Prostate gland (tissue), 2 donors: ENCODE data around the gene MET.

Experiments used
- POLR2A ChIP-seq: fragments of 450-650 bp; IDR thresholded peaks from one replicate; pipeline ENCODE4 v1.6.1; 2016; ENCODE audit warnings: antibody characterized with exemption, mild to moderate bottlenecking
- POLR2AphosphoS5 ChIP-seq: sonication (generic); formaldehyde crosslinking; IDR thresholded peaks from one replicate; pipeline ENCODE4 v1.6.1; 2017; ENCODE audit warnings: antibody characterized with exemption
- TF ChIP-seq, protein P1 (sequence below), 4 experiments: fragments of 200-600 bp in 2 of 4; fragments of 450-650 bp in 2 of 4; sonication (generic) in 2 of 4; IDR thresholded peaks; 1 replicate in 3 of 4; 2 replicates in 1 of 4; pipeline ENCODE4 v1.5.1; 2016 to 2019; ENCODE audit warnings: antibody characterized with exemption in 4 of 4, mild to moderate bottlenecking in 2 of 4, moderate library complexity in 2 of 4

DNA sequence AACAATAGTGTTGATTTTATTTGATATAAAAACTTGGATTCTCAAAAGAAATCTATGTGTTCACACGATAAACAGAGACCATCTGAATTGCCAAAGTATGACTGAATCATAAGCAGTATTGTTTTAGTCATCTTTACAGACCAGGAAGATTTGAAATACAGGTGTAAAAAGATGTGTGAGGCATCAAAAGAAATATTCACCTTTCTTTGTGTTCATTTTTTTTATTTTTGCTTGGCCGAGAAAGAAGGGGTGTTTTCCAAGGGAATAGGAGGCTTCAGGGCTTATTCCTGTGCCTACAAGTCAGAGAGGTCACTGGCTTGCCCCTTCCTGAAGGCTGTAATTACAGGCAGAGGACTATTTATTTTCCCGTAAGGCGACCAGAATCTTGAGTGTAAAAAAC is 37.3 kb downstream of the MET start:
- TF ChIP-seq, protein P1, sequence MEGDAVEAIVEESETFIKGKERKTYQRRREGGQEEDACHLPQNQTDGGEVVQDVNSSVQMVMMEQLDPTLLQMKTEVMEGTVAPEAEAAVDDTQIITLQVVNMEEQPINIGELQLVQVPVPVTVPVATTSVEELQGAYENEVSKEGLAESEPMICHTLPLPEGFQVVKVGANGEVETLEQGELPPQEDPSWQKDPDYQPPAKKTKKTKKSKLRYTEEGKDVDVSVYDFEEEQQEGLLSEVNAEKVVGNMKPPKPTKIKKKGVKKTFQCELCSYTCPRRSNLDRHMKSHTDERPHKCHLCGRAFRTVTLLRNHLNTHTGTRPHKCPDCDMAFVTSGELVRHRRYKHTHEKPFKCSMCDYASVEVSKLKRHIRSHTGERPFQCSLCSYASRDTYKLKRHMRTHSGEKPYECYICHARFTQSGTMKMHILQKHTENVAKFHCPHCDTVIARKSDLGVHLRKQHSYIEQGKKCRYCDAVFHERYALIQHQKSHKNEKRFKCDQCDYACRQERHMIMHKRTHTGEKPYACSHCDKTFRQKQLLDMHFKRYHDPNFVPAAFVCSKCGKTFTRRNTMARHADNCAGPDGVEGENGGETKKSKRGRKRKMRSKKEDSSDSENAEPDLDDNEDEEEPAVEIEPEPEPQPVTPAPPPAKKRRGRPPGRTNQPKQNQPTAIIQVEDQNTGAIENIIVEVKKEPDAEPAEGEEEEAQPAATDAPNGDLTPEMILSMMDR (IDR thresholded peaks at IDR 0.05), result no peak
- TF ChIP-seq POLR2A, result no peak
- TF ChIP-seq POLR2AphosphoS5, result no peak
